Measurements from ENCODE around the gene KRT222.

The KRT222 gene

GRCh38 chr17:40664582-40665333, at the start of gene KRT222:
Gene KRT222, minus strand, starts transcription at chr17:40665177. Its CDS starts 78 bp downstream, at chr17:40665099.
- no peak for FAIRE-seq

GRCh38 chr17:40714473-40714872, 49.5 kb upstream of the KRT222 start:
- FAIRE-seq (no peak), DNase-seq (ENCODE audit: insufficient read length, low spot score) (no peak)
- no peak for TF ChIP-seq POLR2A (IDR thresholded peaks at IDR 0.05; ENCODE audit: low read depth, low read length)

More at GRCh38 chr17:40664582-40665333, at the start of gene KRT222:
- no peak for TF ChIP-seq POLR2A (IDR thresholded peaks at IDR 0.05; ENCODE audit: low read depth, low read length)
- no peak for DNase-seq (ENCODE audit: insufficient read length, low spot score)

- no peak for DNase-seq (ENCODE audit: insufficient read length, low spot score)
- no peak for TF ChIP-seq POLR2A (IDR thresholded peaks at IDR 0.05; ENCODE audit: low read depth, low read length)
- FAIRE-seq, result no peak
Measured at GRCh38 chr17:40707745-40708144, 42.8 kb upstream of the KRT222 start.

GRCh38 chr17:40705584-40705983, 40.6 kb upstream of the KRT222 start:
- DNase-seq (ENCODE audit: insufficient read length, low spot score) (no peak), FAIRE-seq (no peak)
- no peak for TF ChIP-seq POLR2A (IDR thresholded peaks at IDR 0.05; ENCODE audit: low read depth, low read length)

GRCh38 chr17:40703652-40704051, 38.7 kb upstream of the KRT222 start, which contains the start of gene KRT24:
Gene KRT24, minus strand, starts transcription at chr17:40703752. Its CDS starts 59 bp downstream, at chr17:40703693.
- TF ChIP-seq POLR2A (IDR thresholded peaks at IDR 0.05; ENCODE audit: low read depth, low read length), result no peak
- FAIRE-seq (no peak), DNase-seq (ENCODE audit: insufficient read length, low spot score) (no peak)

- no peak for TF ChIP-seq POLR2A (IDR thresholded peaks at IDR 0.05; ENCODE audit: low read depth, low read length)
- DNase-seq (ENCODE audit: insufficient read length, low spot score), result no peak
- no peak for FAIRE-seq
Measured at GRCh38 chr17:40702271-40702670, 37.3 kb upstream of the KRT222 start.

GRCh38 chr17:40699853-40700252, 34.9 kb upstream of the KRT222 start:
- no peak for DNase-seq (ENCODE audit: insufficient read length, low spot score)
- FAIRE-seq, result no peak
- no peak for TF ChIP-seq POLR2A (IDR thresholded peaks at IDR 0.05; ENCODE audit: low read depth, low read length)

GRCh38 chr17:40699371-40699770, 34.4 kb upstream of the KRT222 start:
- FAIRE-seq (no peak), DNase-seq (ENCODE audit: insufficient read length, low spot score) (no peak)
- TF ChIP-seq POLR2A (IDR thresholded peaks at IDR 0.05; ENCODE audit: low read depth, low read length), result no peak

GRCh38 chr17:40697297-40697696, 32.3 kb upstream of the KRT222 start:
- no peak for FAIRE-seq
- DNase-seq (ENCODE audit: insufficient read length, low spot score), result no peak

GRCh38 chr17:40696651-40697072, 31.7 kb upstream of the KRT222 start:
- TF ChIP-seq POLR2A (IDR thresholded peaks at IDR 0.05; ENCODE audit: low read depth, low read length), result no peak
- no peak for FAIRE-seq
- no peak for DNase-seq (ENCODE audit: insufficient read length, low spot score)

More at GRCh38 chr17:40697297-40697696, 32.3 kb upstream of the KRT222 start:
- TF ChIP-seq POLR2A (IDR thresholded peaks at IDR 0.05; ENCODE audit: low read depth, low read length), result no peak

GRCh38 chr17:40695874-40696472, 31.0 kb upstream of the KRT222 start:
- TF ChIP-seq POLR2A (IDR thresholded peaks at IDR 0.05; ENCODE audit: low read depth, low read length), result no peak
- FAIRE-seq (no peak), DNase-seq (ENCODE audit: insufficient read length, low spot score) (no peak)

GRCh38 chr17:40694584-40694983, 29.6 kb upstream of the KRT222 start:
- DNase-seq (ENCODE audit: insufficient read length, low spot score), result no peak
- no peak for TF ChIP-seq POLR2A (IDR thresholded peaks at IDR 0.05; ENCODE audit: low read depth, low read length)
- FAIRE-seq, result no peak

- TF ChIP-seq POLR2A (IDR thresholded peaks at IDR 0.05; ENCODE audit: low read depth, low read length), result no peak
- DNase-seq (ENCODE audit: insufficient read length, low spot score) (no peak), FAIRE-seq (no peak)
Measured at GRCh38 chr17:40687106-40687505, 22.1 kb upstream of the KRT222 start.

- DNase-seq (ENCODE audit: insufficient read length, low spot score), result no peak
- no peak for FAIRE-seq
- TF ChIP-seq POLR2A (IDR thresholded peaks at IDR 0.05; ENCODE audit: low read depth, low read length), result no peak
Measured at GRCh38 chr17:40686192-40686591, 21.2 kb upstream of the KRT222 start.

GRCh38 chr17:40680998-40681397, 16.0 kb upstream of the KRT222 start:
- DNase-seq (ENCODE audit: insufficient read length, low spot score), result no peak
- no peak for TF ChIP-seq POLR2A (IDR thresholded peaks at IDR 0.05; ENCODE audit: low read depth, low read length)

More at GRCh38 chr17:40680998-40681397, 16.0 kb upstream of the KRT222 start:
- FAIRE-seq, result no peak
